ENCODE measurements around the gene KL. TPM values are rescaled to one million over a fixed set of nuclear protein-coding genes. Genes with fewer than 3 reads are reported as not detected.

KL gene
- total and polyA plus RNA-seq, 2 of the 8 experiments (the other 6 are each of a cell fraction or from before 2014, with no cell fraction given) = 0.02 TPM; not detected in 1

GRCh38 chr13:33016414-33017322 lies at the start of gene KL (continued):
- TF ChIP-seq GTF2F1 (IDR thresholded peaks at IDR 0.05; ENCODE audit: borderline replicate concordance, low read depth, low read length) (no peak), CBX8 (IDR thresholded peaks at IDR 0.05; ENCODE audit: borderline replicate concordance, low read depth, low read length) (no peak), CHD7 (IDR thresholded peaks at IDR 0.05; ENCODE audit: insufficient replicate concordance, low read length) (no peak), EGR1 (IDR thresholded peaks at IDR 0.05; ENCODE audit: borderline replicate concordance, low read depth, low read length) (no peak), RFX5 (IDR thresholded peaks at IDR 0.05; ENCODE audit: borderline replicate concordance, low read depth, low read length) (no peak), CTCF (IDR thresholded peaks at IDR 0.05; ENCODE audit: control extremely low read depth in 1 of 3, insufficient read depth in 1 of 3, low read depth in 1 of 3, low read length in 3 of 3) (no peak), TAF1 (IDR thresholded peaks at IDR 0.05; ENCODE audit: low read depth, low read length) (no peak)
